H1 (cell line): ENCODE results near the gene PSD. TPM values are rescaled to one million over a fixed set of nuclear protein-coding genes. Genes with fewer than 3 reads are reported as not detected.

Experiments
- RAD21 ChIP-seq, 2 experiments: IDR thresholded peaks in 1 of 2; conservative IDR thresholded peaks in 1 of 2; 2 replicates each; pipeline ENCODE4 v1.6.1; 2011; ENCODE audit warnings: low read depth in 2 of 2, low read length in 2 of 2, improper control_type of control experiment in 1 of 2, inconsistent platforms in 1 of 2, mild to moderate bottlenecking in 1 of 2, moderate library complexity in 1 of 2
- polyA plus RNA-seq, 7 experiments: library from polyadenylated mRNA; depleted of rRNA in 3 of 7; stranded (reverse) in 5 of 7; unstranded in 2 of 7; fragments of >200 nt in 5 of 7; fragments of 200-250 nt in 2 of 7; gene quantifications; 1 replicate in 5 of 7; 2 replicates in 1 of 7; 4 replicates in 1 of 7; pipeline versions ENCODE4 v1.2.1 to v1.2.3, GENCODE V29; 2011 to 2013; ENCODE audit warnings: missing spikeins in 2 of 7, mixed read lengths in 2 of 7
- total RNA-seq: library from RNA; stranded (reverse); fragmentation: NEBNext Ultra II Directional; extraction: Animal tissue kit (Norgen Biotek cat#: 25700); gene quantifications from 2 replicates; pipeline ENCODE4 v1.2.1, GENCODE V29; 2021
- TF ChIP-seq, protein P1 (sequence below): IDR thresholded peaks from 2 replicates; pipeline ENCODE4 v1.6.1; 2012; ENCODE audit warnings: low read length, inconsistent platforms

PSD gene
- total and polyA plus RNA-seq, 2 of the 8 experiments (the other 6 are each of a cell fraction or from before 2014, with no cell fraction given): 5.4 to 6.0 TPM

DNA sequence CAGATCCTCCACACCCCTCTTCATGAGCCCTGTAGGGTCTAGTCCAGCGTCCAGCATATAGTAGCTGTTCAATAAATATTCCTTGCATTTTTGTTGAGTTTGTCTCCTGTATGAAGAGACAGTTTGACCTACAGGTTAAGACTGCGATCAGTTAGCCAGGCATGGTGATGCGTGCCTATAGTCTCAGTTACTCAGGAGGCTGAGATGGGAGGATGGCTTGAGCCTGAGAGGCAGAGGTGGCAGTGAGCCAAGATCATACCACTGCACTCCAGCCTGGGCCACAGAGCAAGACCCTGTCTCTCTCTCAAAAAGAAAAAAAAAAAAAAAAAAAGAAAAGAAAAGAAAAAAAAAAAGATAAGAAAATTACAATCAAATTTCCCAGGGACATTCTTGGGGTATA, 18.9 kb upstream of the PSD start (continued):
- TF ChIP-seq RAD21 (IDR thresholded peaks at IDR 0.05 in 1 of 2, conservative IDR thresholded peaks at IDR 0.05 in 1 of 2; ENCODE audit: low read depth in 2 of 2, low read length in 2 of 2): no peak
- TF ChIP-seq, protein P1, sequence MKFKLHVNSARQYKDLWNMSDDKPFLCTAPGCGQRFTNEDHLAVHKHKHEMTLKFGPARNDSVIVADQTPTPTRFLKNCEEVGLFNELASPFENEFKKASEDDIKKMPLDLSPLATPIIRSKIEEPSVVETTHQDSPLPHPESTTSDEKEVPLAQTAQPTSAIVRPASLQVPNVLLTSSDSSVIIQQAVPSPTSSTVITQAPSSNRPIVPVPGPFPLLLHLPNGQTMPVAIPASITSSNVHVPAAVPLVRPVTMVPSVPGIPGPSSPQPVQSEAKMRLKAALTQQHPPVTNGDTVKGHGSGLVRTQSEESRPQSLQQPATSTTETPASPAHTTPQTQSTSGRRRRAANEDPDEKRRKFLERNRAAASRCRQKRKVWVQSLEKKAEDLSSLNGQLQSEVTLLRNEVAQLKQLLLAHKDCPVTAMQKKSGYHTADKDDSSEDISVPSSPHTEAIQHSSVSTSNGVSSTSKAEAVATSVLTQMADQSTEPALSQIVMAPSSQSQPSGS: no peak
- TF ChIP-seq, all 59 proteins: peak for 0
